Esophagus muscularis mucosa (tissue), 4 donors: ENCODE measurements around the gene EPHB3. TPM values are rescaled to one million over a fixed set of nuclear protein-coding genes. Genes with fewer than 3 reads are reported as not detected.

Experiments used
- DNase-seq: peaks from one replicate; pipeline ENCODE4 v3.0.0-alpha.2; 2017; ENCODE audit errors: extremely low spot score
- H3K27ac ChIP-seq, 4 donors: fragments of 200-600 bp; sonication (generic); replicated peaks in 1 of 4; 1 replicate in 3 of 4; 2 replicates in 1 of 4; pipeline ENCODE4 v1.5.1; 2016 to 2019; ENCODE audit warnings: mild to moderate bottlenecking in 1 of 4
- H3K27me3 ChIP-seq, 4 donors: fragments of 200-600 bp; sonication (generic); one replicate each; pipeline versions ENCODE4 v1.5.1 to v1.6.0; 2016 to 2019
- H3K36me3 ChIP-seq, 4 donors: fragments of 200-600 bp; sonication (generic); one replicate each; pipeline ENCODE4 v1.5.1; 2016 to 2019
- H3K4me1 ChIP-seq, 4 donors: fragments of 200-600 bp; sonication (generic); one replicate each; pipeline ENCODE4 v1.5.1; 2016 to 2019
- H3K4me3 ChIP-seq, 4 donors: fragments of 200-600 bp; sonication (generic); 1 replicate in 2 of 4; 2 replicates in 2 of 4; pipeline ENCODE4 v1.5.1; 2016 to 2019; ENCODE audit warnings: mild to moderate bottlenecking in 4 of 4, moderate library complexity in 1 of 4
- H3K9me3 ChIP-seq, 4 donors: fragments of 200-600 bp; sonication (generic); 1 replicate in 3 of 4; 2 replicates in 1 of 4; pipeline ENCODE4 v1.5.1; 2016 to 2019
- EP300 ChIP-seq: sonication (generic); formaldehyde crosslinking; IDR thresholded peaks from one replicate; pipeline ENCODE4 v1.6.1; 2017; ENCODE audit warnings: antibody characterized with exemption
- POLR2A ChIP-seq: fragments of 450-650 bp; IDR thresholded peaks from one replicate; pipeline ENCODE4 v1.6.1; 2017; ENCODE audit warnings: antibody characterized with exemption, moderate library complexity, mild to moderate bottlenecking, low read depth
- POLR2AphosphoS5 ChIP-seq, 2 donors: sonication (generic); formaldehyde crosslinking; IDR thresholded peaks; one replicate each; pipeline ENCODE4 v1.6.1; 2017; ENCODE audit warnings: antibody characterized with exemption in 2 of 2
- WGBS: methylation state at CpG from one replicate; pipeline ENCODE4 v1.1.5; 2018; 5-methylcytosine and 5-hydroxymethylcytosine counted together
- intact Hi-C: fragments of 100-400 bp; cut with DNase I; formaldehyde crosslinking; loops from one replicate; pipeline ENCODE4 v1.15.1; 2023
- total RNA-seq, 4 donors: library from RNA; depleted of rRNA; stranded (reverse); fragments of >200 nt; gene quantifications; one replicate each; pipeline versions ENCODE4 v1.1.0 to v1.2.1, GENCODE V29; 2016
- TF ChIP-seq, protein P1 (sequence below), 3 experiments: fragments of 200-600 bp in 2 of 3; fragments of 450-650 bp in 1 of 3; sonication (generic) in 2 of 3; IDR thresholded peaks; one replicate each; pipeline ENCODE4 v1.5.1; 2017 to 2019; ENCODE audit warnings: antibody characterized with exemption in 3 of 3, mild to moderate bottlenecking in 2 of 3, moderate library complexity in 1 of 3

Gene EPHB3
- total RNA-seq, 4 donors from 2014 or later: 1.5 to 6.1 (median 3.5) TPM

DNA sequence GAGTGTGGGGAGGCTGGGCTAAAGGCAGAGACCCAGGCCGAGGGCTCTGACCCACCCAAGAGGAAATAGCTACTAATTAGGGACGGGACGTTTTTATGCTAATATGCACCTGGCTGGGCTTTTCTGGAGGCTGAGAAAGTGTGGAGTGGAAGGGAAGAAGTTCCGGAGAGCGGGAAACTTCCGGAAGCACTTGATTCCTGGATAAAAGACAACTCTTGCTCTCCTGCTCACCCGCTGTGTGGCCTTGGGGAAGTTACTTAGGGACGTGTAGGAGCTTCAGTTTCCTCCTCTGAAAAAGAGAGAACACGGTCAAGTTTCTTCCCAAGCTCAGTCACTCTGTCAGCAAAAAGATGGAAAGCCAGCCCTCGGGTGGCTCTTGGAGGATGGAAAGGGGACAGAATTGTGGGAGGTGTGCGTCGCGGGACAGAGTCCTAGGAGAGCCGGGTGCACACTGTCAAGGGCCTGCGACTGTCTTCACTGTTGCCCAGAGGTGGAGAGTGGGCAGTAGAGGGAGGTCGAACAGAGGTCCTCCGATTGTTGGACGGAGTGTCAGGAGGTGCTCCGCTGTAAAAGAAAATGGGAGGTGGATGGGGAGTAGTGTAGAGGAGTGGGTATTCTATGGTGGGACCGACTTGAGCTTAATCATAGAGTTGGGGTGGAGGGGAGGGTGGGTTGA is 43.2 kb downstream of the EPHB3 start:
- no peaks in the 10 kb centered on the region for H3K9me3 ChIP-seq
- H3K36me3 ChIP-seq: no peaks in the 10 kb centered on the region
- WGBS: 53% methylated on average over 20 of the region's 20 CpGs
- H3K4me3 ChIP-seq: peak overlapping the region; percentile 49 to 61 (median 50)
- H3K27ac ChIP-seq: no peak overlapping the region
- no peak for DNase-seq
- peaks cover 15 to 40% (median 36%) of the 10 kb centered on the region in 4 donors for H3K4me1 ChIP-seq
- peaks cover 0 to 52% (median 21%) of the 10 kb centered on the region in 4 donors for H3K27me3 ChIP-seq
- TF ChIP-seq POLR2AphosphoS5 (IDR thresholded peaks at IDR 0.05): no peak
- TF ChIP-seq EP300: no peak
- TF ChIP-seq POLR2A: no peak
- TF ChIP-seq, protein P1, sequence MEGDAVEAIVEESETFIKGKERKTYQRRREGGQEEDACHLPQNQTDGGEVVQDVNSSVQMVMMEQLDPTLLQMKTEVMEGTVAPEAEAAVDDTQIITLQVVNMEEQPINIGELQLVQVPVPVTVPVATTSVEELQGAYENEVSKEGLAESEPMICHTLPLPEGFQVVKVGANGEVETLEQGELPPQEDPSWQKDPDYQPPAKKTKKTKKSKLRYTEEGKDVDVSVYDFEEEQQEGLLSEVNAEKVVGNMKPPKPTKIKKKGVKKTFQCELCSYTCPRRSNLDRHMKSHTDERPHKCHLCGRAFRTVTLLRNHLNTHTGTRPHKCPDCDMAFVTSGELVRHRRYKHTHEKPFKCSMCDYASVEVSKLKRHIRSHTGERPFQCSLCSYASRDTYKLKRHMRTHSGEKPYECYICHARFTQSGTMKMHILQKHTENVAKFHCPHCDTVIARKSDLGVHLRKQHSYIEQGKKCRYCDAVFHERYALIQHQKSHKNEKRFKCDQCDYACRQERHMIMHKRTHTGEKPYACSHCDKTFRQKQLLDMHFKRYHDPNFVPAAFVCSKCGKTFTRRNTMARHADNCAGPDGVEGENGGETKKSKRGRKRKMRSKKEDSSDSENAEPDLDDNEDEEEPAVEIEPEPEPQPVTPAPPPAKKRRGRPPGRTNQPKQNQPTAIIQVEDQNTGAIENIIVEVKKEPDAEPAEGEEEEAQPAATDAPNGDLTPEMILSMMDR (IDR thresholded peaks at IDR 0.05): no peak
- intact Hi-C loops: no loop called here

DNA sequence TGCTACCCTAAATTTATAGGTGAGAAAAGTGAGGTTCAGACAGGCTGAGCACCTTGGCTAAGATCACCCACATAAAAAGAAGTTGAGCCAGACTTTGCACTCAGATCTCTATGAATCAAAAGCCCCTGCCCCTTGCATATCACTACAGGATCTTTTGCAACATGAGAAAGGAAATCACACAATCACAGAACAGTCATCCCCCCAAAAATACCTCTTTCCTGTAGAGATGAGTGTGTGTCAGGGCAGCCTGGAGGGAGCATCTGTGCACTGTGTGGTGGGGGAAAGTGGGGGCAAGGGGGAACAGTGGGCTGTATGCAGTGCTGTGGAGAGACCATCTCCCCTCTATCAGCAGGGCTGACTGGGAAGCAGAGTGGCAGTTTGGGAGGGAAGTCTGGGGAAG is 46.6 kb downstream of the EPHB3 start:
- DNase-seq: no peak
- H3K27me3 ChIP-seq: peaks cover 0 to 54% (median 8%) of the 10 kb centered on the region in 4 donors
- H3K27ac ChIP-seq: no peak overlapping the region
- H3K4me1 ChIP-seq: peaks cover 15 to 18% (median 18%) of the 10 kb centered on the region in 4 donors
- no peak for TF ChIP-seq POLR2A
- TF ChIP-seq, protein P1 (IDR thresholded peaks at IDR 0.05): no peak
- TF ChIP-seq EP300: no peak
- TF ChIP-seq POLR2AphosphoS5 (IDR thresholded peaks at IDR 0.05): no peak
- no peaks in the 10 kb centered on the region for H3K36me3 ChIP-seq
- H3K9me3 ChIP-seq: no peaks in the 10 kb centered on the region
- intact Hi-C loops: no loop called here
- no peak overlapping the region for H3K4me3 ChIP-seq

DNA sequence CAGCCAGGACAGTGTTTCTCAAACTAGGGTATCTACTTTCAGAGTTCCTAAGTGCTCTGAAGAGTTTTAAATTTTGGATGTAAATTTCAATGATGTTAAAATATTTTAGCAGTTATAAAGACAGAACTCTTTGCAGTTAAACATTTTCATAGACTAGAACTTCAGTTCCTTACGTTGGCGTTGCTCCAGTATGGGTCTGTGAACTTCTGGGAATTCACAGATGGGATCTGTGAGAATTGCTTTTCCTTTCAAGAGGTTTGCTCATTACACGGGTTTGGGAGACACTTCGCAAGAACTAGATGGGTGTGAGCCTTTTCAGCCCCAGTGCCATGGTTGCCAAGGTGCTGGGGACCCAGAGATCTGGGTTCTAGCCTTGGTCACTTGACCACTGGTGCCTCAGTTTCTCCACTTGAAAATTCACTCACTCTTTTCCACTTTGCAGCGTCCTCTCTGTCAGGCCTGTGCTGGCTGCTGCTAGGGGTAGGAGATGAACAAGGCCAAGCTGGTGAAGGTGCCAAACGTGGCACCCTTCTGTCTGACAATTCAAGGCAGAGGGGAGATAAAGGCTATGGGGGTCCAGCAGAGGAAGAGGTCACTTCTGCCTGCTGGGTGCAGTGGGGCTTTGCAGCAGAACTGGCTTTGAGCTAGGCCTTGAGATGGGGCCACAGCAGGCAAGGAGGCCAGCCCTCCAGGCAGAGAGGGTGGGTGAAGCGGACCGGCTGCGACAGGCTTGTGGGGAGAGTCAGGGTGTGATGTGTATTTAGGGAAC is 48.1 kb downstream of the EPHB3 start:
- Histone ChIP-seq H3K27ac (no peak overlapping the region), H3K36me3 (no peaks in the 10 kb centered on the region), H3K4me3 (no peak overlapping the region), H3K4me1 (peaks cover 1 to 4% (median 4%) of the 10 kb centered on the region in 4 donors), H3K9me3 (no peaks in the 10 kb centered on the region), H3K27me3 (peaks cover 0 to 42% (median under 1%) of the 10 kb centered on the region in 4 donors)
- DNase-seq: no peak
- intact Hi-C loops: no loop called here
- no peak for TF ChIP-seq POLR2AphosphoS5 (IDR thresholded peaks at IDR 0.05)
- TF ChIP-seq EP300: no peak
- TF ChIP-seq POLR2A: no peak
- TF ChIP-seq, protein P1 (IDR thresholded peaks at IDR 0.05): no peak
- 85% methylated on average over 9 of the region's 9 CpGs for WGBS

DNA sequence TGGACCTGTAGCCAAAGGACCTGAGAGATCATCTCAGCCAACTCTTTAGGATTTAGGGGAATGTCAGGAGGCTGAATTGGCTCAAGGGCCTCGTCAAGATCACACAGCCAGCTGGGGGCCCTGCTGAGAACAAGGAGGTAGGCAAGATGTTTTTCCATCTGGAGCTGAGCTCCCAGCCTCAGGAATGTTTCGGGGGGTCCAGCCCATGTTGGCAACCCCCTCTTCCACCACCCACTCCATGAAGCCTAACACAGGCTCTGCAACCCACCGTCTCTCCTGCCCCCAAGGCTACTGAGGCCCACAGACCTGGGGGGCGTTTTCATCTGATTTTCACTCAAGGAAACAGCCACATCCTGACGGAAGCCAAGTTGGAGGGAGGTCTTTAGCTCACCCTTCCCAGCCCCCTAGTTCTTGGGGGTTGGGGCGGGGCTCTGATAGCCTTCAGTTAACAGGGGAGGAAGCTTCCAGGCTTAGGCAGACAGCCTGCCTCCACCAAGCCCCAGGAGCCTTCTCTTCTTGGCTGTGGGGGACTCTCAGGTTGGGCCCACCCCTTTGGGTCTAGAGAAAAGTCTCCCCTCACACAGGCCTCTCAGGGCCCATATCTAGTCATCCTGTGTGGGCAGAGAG is 48.8 kb downstream of the EPHB3 start:
- no peak overlapping the region for H3K4me3 ChIP-seq
- H3K36me3 ChIP-seq: no peaks in the 10 kb centered on the region
- 64% methylated on average over 3 of the region's 6 CpGs for WGBS
- TF ChIP-seq POLR2AphosphoS5 (IDR thresholded peaks at IDR 0.05) (no peak), EP300 (no peak), POLR2A (no peak)
- TF ChIP-seq, protein P1 (IDR thresholded peaks at IDR 0.05): no peak
- DNase-seq: no peak
- no peaks in the 10 kb centered on the region for H3K9me3 ChIP-seq
- intact Hi-C loops: no loop called here
- H3K27ac ChIP-seq: no peak overlapping the region
- no peaks in the 10 kb centered on the region for H3K4me1 ChIP-seq
- H3K27me3 ChIP-seq: peaks cover 0 to 40% (median 0%) of the 10 kb centered on the region in 4 donors
